HG03354 (cell line): ENCODE data around the gene FOXP1.

ENCODE experiments used
- ATAC-seq: cut with Tn5 transposase; IDR thresholded peaks from one replicate; pipeline ENCODE4 v1.9.1; 2021; ENCODE audit warnings: mild to moderate bottlenecking; ENCODE audit not compliant: unreplicated experiment, poor library complexity, severe bottlenecking

FOXP1 gene

DNA sequence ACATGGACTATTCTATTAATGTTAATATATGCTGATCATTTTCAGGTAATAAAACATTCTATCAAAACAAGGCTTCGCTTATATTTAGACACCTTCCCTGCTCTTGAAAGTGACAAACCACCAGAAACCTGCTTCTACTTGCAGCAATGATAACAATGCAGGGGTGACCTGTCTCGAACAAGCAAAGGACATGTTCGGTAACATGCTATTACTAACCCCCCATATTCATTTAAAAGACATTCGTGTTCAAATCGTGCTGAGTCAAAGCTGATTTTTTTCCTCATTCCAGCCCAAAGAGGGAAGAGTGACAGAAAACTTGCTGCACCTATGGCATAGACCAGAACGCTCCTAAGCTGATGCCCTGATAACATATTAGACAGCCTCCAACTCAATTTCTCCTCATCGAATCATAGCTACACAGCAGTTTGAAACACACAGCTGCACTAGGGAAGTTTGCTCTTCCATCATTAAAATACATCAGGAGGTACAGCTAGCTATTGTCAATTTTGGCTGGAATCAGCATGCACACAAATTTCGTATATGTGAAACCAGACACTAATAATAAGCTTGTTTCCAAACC, 341.5 kb downstream of the FOXP1 start:
- no peak for ATAC-seq

- ATAC-seq, result no peak
These were observed 342.2 kb downstream of the FOXP1 start for GRCh38 chr3:71241246-71241901.

DNA sequence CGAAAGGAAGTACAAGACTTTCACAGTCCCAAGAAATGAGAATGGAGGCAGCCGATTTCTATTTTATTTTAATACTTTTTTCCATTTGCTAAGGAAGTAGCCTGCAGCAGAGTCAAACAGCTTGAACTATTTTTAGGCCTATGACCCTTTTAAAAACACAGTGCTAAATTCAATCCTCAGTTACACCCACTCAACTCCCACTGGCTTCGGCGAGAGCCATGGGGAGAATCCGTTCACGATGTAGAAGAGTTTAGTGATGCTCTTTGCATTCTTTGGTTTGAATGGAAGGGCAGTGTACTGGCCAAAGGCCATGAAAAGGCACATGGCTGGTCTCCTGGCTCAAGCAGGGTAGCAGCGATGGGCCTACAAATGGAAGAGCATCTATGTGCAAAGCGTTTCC, 343.5 kb downstream of the FOXP1 start:
- no peak for ATAC-seq

- no peak for ATAC-seq
These were observed 345.2 kb downstream of the FOXP1 start for GRCh38 chr3:71238355-71238757.

DNA sequence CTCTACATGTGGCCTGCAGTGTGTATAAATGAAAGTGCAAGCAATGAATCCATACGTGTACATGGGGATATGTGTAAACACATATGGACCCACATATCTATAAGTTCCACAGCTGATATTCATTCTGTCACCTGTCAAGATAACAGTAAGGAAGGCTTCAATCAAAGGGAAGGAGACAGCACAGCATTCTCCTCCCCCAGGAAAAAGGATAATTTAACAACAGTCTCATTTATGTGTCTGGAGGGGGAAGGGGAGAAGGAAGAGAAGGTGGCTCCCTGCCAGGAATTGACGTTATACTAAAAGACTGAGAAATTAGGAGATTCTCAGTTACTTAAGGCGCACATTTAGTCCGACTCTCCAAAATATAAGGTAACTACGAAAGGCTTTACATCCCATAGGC, 345.9 kb downstream of the FOXP1 start:
- no peak for ATAC-seq

DNA sequence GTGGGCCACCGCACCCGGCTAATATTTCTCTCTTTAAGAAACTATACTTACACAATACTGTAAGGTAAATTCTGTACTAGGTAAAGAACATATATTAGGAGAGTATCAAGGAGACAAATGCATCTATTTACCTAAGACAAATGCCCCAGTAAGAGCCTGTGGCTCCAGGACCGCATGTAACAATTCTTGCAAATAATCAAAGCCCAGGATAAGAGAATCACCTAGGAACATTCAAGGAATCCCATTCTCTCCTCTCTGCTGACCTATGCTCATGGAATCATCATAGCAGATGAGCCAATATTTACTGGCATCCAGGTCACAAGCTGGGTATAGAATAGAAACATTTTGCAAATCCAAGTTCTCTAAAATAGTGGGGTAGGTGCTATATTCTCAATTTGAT, 347.7 kb downstream of the FOXP1 start:
- ATAC-seq, result no peak

- ATAC-seq, result no peak
These were observed 350.6 kb downstream of the FOXP1 start for GRCh38 chr3:71232895-71233294.

- ATAC-seq, result no peak
These were observed 351.3 kb downstream of the FOXP1 start for GRCh38 chr3:71232175-71232679.

DNA sequence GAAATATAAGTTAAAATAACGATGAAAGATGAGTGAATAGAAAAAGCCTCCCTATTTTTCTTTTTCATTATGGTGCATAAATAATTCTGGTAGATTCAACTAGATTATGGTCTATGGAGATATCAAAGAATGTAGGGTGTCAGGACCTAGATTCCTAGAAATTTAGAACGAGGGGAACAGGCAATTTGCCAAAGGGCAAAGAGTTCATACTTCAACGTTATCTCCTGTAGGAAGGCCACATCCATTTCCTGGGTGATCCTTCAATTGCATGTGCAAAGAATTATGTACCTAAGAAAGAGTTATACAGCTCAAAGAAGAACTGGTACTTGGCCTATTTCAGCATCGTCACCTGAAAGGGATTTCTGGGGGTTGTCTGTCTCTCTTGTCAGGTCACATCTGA, 351.8 kb downstream of the FOXP1 start:
- no peak for ATAC-seq

DNA sequence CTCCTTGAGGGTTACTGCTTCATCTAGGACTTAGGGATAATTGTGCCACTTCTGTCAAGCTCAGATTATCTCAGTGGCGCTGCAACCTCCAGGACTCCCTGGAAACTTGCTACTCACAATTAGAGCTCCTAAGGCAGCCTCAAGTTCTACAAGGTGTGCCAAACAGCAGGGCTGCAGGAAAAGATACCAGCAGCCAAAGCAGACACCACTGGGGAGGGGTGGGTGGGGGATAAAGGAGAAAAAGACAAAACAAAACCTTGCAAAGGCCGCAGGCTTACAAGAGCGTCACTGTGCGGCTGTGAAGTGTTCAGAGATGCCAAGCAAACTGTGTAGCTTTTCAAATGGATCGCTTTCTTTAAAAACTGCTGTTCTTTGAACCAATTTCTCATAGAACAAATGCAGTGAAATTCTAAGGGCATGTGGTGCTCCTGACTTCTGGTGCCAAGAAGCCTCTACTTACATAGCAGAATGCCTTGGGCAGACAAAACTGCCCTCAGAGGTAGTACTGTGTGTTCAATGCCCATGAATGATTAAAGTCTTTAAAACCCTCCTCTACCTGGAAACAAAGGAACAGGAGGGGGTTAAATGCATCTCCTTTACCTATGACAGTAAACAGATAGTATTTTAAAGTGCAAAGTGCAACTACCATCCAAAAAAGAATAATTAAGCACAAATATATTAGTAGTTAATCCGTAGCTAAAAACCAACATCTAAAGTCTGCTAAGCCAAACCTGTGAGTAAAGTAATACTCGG, 353.4 kb downstream of the FOXP1 start:
- ATAC-seq, result no peak

- ATAC-seq, result no peak
These were observed 355.2 kb downstream of the FOXP1 start for GRCh38 chr3:71228156-71228866.

DNA sequence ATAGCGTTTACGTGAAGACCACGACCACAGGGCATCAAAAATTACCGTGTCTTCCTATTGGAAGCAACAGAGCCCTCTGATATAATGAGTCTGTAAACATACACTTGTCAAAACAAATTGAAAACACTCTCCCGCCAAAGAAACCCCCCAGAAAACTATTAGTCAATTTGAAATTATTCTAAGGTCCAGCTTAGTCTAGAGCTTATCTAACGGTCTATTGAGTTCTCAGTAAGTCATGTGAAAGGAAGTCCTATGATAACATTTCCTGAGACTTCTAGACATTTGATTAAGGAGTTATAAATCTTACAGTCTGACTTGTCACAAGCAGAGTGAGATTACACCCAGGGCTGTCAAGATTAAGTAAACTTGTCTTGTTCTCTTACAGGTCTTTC, 356.3 kb downstream of the FOXP1 start:
- peak; percentile 13 for ATAC-seq

DNA sequence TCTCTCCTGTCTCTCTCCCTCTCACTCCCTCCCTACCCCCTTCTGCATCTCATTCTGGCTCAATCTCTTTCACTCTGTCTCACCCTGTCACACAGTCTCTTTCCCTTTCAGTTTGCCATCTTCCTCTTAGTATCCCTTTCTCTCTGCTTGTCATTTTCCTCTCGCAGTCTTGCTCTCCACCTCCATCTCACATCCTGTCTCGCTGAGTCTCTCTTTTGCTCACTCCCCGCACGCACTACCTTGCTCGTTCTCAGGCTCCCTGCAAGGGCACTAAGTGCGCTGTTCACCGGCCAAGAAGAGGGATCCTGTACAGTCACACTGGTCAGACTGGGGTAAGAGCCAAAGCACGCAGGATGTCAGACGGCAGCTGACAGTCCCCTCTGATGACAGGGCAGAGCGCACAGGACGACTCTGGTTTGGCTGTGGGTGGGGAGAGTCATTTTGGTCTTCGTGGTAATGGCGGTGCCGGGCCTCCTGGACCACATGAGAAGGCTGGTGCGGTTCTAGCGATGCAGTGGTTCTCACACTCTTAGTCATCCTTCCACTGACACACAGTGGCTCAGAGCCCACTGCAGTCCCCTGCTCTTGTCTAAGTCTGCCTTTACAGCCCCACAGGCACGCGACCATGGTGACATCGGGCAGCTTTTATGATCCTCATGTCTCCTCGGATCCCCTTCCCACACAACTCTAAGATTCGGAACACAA, 356.8 kb downstream of the FOXP1 start:
- peak; percentile 85 for ATAC-seq

- ATAC-seq, result peak; percentile 2
These were observed 357.5 kb downstream of the FOXP1 start for GRCh38 chr3:71225951-71226564.

GRCh38 chr3:71225002-71225684, 358.4 kb downstream of the FOXP1 start:
- ATAC-seq, result no peak

- peak; percentile 96 for ATAC-seq
These were observed 363.5 kb downstream of the FOXP1 start for GRCh38 chr3:71219744-71220638.

DNA sequence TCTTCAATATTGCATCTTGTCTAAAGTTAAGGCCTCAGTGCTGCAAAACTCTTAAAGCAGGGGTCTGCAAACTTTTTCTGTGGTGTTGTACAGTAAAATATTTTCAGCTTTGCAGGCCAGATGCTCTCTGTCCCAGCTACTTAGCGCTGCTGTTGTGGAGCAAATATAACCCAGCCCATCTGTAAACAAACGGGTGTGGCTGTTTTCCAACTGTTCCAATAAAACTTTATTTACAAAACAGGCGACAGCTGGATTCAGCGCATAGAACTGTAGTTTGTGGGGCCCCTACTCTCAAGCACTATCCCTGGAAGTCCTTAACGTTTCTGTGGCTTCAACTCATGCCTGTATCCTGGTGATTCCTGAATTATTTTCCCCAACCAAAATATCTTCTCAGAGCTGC, 365.0 kb downstream of the FOXP1 start:
- ATAC-seq, result no peak
